Stimulated activated CD4-positive, alpha-beta T cell treated with anti-CD3 and anti-CD28 coated beads, Interleukin-4, amount 100 ng/mL, for 24 hours (primary cell): ENCODE results near the gene DSC2.
"Not testable (repeated sequence)": the region's sequence is repeated elsewhere in the genome, so short reads cannot be mapped to it uniquely, and the experiment has no call there.

ENCODE experiments used
- DNase-seq: peaks from one replicate; pipeline ENCODE4 v3.0.0-alpha.2; 2020

DSC2 gene

GRCh38 chr18:31102025-31102684 is at the start of gene DSC2:
Gene DSC2 (minus strand): TSS chr18:31102421. CDS start chr18:31101971, 450 bp downstream.
- DNase-seq: no peak

GRCh38 chr18:31149351-31149750 is 47.1 kb upstream of the DSC2 start:
- no peak for DNase-seq

GRCh38 chr18:31148600-31148999 is 46.4 kb upstream of the DSC2 start:
- no peak for DNase-seq

- no peak for DNase-seq
These were observed 44.6 kb upstream of the DSC2 start for GRCh38 chr18:31146809-31147208.

- DNase-seq: no peak
These were observed 40.8 kb upstream of the DSC2 start for GRCh38 chr18:31143025-31143424.

- no peak for DNase-seq
These were observed 36.5 kb upstream of the DSC2 start for GRCh38 chr18:31138709-31139108.

- no peak for DNase-seq
These were observed 32.8 kb upstream of the DSC2 start for GRCh38 chr18:31134988-31135529.

- no peak for DNase-seq
These were observed 27.3 kb upstream of the DSC2 start for GRCh38 chr18:31129398-31130115.

- no peak for DNase-seq
These were observed 23.7 kb upstream of the DSC2 start for GRCh38 chr18:31125878-31126277.

- not testable (repeated sequence) for DNase-seq
These were observed 20.9 kb upstream of the DSC2 start for GRCh38 chr18:31123125-31123524.

- DNase-seq: no peak
These were observed 18.4 kb upstream of the DSC2 start for GRCh38 chr18:31120594-31120993.

GRCh38 chr18:31116853-31117595 is 14.8 kb upstream of the DSC2 start:
- DNase-seq: no peak

GRCh38 chr18:31112804-31113203 is 10.6 kb upstream of the DSC2 start:
- DNase-seq: no peak

- no peak for DNase-seq
These were observed 3.5 kb upstream of the DSC2 start for GRCh38 chr18:31105733-31106132.

- no peak for DNase-seq
These were observed 2.2 kb upstream of the DSC2 start for GRCh38 chr18:31104444-31104843.

GRCh38 chr18:31103423-31103822 is 1.2 kb upstream of the DSC2 start:
- DNase-seq: no peak

GRCh38 chr18:31102941-31103340 is 720 bp upstream of the DSC2 start:
- no peak for DNase-seq

- no peak for DNase-seq
These were observed 817 bp downstream of the DSC2 start for GRCh38 chr18:31101183-31102024.

GRCh38 chr18:31100436-31101182 is 1.6 kb downstream of the DSC2 start:
- DNase-seq: no peak

GRCh38 chr18:31099450-31100230 is 2.6 kb downstream of the DSC2 start:
- DNase-seq: no peak

GRCh38 chr18:31098878-31099277 is 3.3 kb downstream of the DSC2 start:
- DNase-seq: no peak
